ENCODE data around the gene PGGT1B.

DNA sequence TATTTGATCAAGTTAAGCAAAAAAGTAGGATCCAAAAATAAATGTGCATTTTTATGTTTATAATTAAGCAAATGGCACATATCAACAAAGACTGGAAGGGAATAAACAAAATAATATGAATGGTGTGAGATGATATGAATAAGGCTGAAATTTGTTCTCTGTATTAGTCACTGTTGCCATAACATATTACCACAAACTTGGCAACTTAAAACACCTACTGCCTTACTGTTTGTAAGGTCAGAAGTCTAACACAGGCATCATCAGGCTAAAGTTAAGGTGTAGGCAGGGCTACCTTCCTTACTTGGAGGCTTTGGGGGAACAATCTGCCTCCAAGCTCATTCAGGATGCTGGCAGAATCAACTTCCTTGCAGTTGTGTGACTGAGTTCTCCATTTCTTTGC is 19.3 kb downstream of the PGGT1B start:
- no peak for TF ChIP-seq POLR2A (IDR thresholded peaks at IDR 0.05)
- TF ChIP-seq POLR2AphosphoS5 (IDR thresholded peaks at IDR 0.05) = no peak
- TF ChIP-seq, protein P1, sequence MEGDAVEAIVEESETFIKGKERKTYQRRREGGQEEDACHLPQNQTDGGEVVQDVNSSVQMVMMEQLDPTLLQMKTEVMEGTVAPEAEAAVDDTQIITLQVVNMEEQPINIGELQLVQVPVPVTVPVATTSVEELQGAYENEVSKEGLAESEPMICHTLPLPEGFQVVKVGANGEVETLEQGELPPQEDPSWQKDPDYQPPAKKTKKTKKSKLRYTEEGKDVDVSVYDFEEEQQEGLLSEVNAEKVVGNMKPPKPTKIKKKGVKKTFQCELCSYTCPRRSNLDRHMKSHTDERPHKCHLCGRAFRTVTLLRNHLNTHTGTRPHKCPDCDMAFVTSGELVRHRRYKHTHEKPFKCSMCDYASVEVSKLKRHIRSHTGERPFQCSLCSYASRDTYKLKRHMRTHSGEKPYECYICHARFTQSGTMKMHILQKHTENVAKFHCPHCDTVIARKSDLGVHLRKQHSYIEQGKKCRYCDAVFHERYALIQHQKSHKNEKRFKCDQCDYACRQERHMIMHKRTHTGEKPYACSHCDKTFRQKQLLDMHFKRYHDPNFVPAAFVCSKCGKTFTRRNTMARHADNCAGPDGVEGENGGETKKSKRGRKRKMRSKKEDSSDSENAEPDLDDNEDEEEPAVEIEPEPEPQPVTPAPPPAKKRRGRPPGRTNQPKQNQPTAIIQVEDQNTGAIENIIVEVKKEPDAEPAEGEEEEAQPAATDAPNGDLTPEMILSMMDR (IDR thresholded peaks at IDR 0.05) = no peak
- TF ChIP-seq EP300 (IDR thresholded peaks at IDR 0.05) = no peak

Data from sigmoid colon (tissue), 4 donors.